CD4-positive, alpha-beta T cell (primary cell): ENCODE measurements around the gene FNDC10. TPM values are rescaled to one million over a fixed set of nuclear protein-coding genes. Genes with fewer than 3 reads are reported as not detected.

ENCODE experiments used
- ATAC-seq: fragments of 200-7000 bp; cut with Tn5 transposase; one replicate; pipeline ENCODE4 v1.10.0; 2022; ENCODE audit warnings: mild to moderate bottlenecking; ENCODE audit not compliant: poor library complexity
- CTCF ChIA-PET: fragments of 350-600 bp; sonication (Branson Sonifier 250); formaldehyde crosslinking; loops from one replicate; lab custom pipeline; 2021; ENCODE audit warnings: antibody characterized with exemption, inconsistent platforms; lab: Charles Lee
- POLR2A ChIA-PET: fragments of 350-600 bp; sonication (Branson Sonifier 250); formaldehyde crosslinking; loops from one replicate; lab custom pipeline; 2021; ENCODE audit warnings: antibody characterized with exemption, inconsistent platforms; lab: Charles Lee
- DNase-seq, 14 experiments: peaks; one replicate each; pipeline ENCODE4 v3.0.0-alpha.2; 2013 to 2020; ENCODE audit warnings: mixed read lengths in 2 of 14
- H3K27ac ChIP-seq, 2 donors: one replicate each; pipeline versions ENCODE4 v1.5.1 to v1.7.0; 2013; ENCODE audit warnings: low read length in 2 of 2, low read depth in 1 of 2, mild to moderate bottlenecking in 1 of 2
- H3K27me3 ChIP-seq, 2 experiments: 1 replicate in 1 of 2; 2 replicates in 1 of 2; pipeline versions ENCODE4 v1.6.1 to v1.7.0; 2013; ENCODE audit warnings: low read length in 2 of 2, control low read depth in 1 of 2, mild to moderate bottlenecking in 1 of 2, moderate library complexity in 1 of 2; ENCODE audit not compliant: insufficient read depth in 2 of 2, control insufficient read depth in 1 of 2
- H3K36me3 ChIP-seq: one replicate; pipeline ENCODE4 v1.6.1; 2013; ENCODE audit warnings: low read length, control low read depth; ENCODE audit not compliant: insufficient read depth
- H3K4me1 ChIP-seq: one replicate; pipeline ENCODE4 v1.6.1; 2013; ENCODE audit warnings: low read length, control low read depth; ENCODE audit not compliant: insufficient read depth
- H3K4me3 ChIP-seq: one replicate; pipeline ENCODE4 v1.5.1; 2013; ENCODE audit warnings: mild to moderate bottlenecking, low read length, moderate library complexity
- H3K9me3 ChIP-seq, 2 experiments: 1 replicate in 1 of 2; 2 replicates in 1 of 2; pipeline versions ENCODE4 v1.6.1 to v1.7.0; 2013; ENCODE audit warnings: low read length in 2 of 2, mild to moderate bottlenecking in 2 of 2, control low read depth in 1 of 2, moderate library complexity in 1 of 2; ENCODE audit not compliant: control insufficient read depth in 1 of 2, insufficient read depth in 1 of 2
- H3K27ac Mint-ChIP-seq: one replicate; pipeline ENCODE4 v1.8.0; 2020; ENCODE audit warnings: mixed read lengths
- H3K27me3 Mint-ChIP-seq: one replicate; pipeline ENCODE4 v1.8.0; 2021; ENCODE audit warnings: mixed read lengths
- H3K36me3 Mint-ChIP-seq: one replicate; pipeline ENCODE4 v1.8.0; 2021; ENCODE audit warnings: low read depth, mixed read lengths
- H3K4me1 Mint-ChIP-seq: one replicate; pipeline ENCODE4 v1.8.0; 2021; ENCODE audit warnings: low read depth, mixed read lengths
- H3K4me3 Mint-ChIP-seq: one replicate; pipeline ENCODE4 v1.8.0; 2020; ENCODE audit warnings: mild to moderate bottlenecking, mixed read lengths
- H3K9me3 Mint-ChIP-seq: one replicate; pipeline ENCODE4 v1.8.0; 2020; ENCODE audit warnings: mixed read lengths
- intact Hi-C, 2 experiments: fragments of 100-400 bp; cut with DNase I in 1 of 2; cut with micrococcal nuclease in 1 of 2; formaldehyde crosslinking; loops; one replicate each; pipeline versions ENCODE4 v1.15.1 to v1.9.0; 2023 to 2025; cut with DNase I, micrococcal nuclease
- total RNA-seq, 174 experiments: library from RNA in 2 of 174; stranded (reverse) in 2 of 174; gene quantifications; one replicate each; pipeline ENCODE4 v1.2.3 and lab custom pipeline; 2021 to 2026
- TF ChIP-seq, protein P1 (sequence below): fragments of 200-600 bp; IDR thresholded peaks from one replicate; pipeline ENCODE4 v1.8.0; 2022; ENCODE audit warnings: antibody characterized with exemption, mild to moderate bottlenecking

Gene FNDC10
- total RNA-seq, 2 experiments from 2014 or later, result 1.0 to 1.3 TPM

DNA sequence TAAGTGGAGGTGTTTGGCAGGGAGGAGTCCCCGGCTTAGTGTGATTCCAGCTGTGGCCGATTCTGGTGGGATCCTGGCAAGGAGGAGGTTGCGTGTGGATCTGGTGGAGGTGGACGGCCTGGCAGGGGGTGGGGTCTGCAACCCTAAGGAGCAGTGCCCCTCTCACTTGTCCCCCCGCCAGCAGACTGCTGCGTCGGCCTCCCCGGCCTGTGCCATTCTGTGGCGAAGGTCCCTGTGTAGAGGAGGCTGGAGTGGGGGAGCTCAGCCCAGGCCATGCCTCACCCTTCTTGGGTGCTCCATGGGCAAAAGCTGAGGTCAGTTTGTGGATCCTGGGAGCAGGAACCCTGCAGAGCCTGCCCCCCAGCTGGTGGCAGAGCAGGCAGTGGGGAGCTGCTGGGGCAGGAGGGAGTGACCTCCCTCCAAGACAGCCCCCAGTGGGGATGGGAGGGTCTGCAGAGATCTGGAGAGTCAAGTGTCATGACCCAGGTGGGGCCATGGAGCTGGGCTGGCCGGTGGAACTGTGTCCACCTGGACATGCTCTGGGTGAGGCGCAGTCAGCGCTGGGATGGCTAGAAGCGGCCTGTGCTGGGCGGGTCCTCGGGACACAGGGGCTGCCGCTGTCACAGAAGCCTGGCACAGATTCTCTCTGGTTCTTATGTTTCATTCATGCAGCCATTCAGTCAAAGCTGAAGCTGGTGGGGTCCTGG lies 20.7 kb upstream of the FNDC10 start:
- ATAC-seq, result no peak
- TF ChIP-seq, protein P1, sequence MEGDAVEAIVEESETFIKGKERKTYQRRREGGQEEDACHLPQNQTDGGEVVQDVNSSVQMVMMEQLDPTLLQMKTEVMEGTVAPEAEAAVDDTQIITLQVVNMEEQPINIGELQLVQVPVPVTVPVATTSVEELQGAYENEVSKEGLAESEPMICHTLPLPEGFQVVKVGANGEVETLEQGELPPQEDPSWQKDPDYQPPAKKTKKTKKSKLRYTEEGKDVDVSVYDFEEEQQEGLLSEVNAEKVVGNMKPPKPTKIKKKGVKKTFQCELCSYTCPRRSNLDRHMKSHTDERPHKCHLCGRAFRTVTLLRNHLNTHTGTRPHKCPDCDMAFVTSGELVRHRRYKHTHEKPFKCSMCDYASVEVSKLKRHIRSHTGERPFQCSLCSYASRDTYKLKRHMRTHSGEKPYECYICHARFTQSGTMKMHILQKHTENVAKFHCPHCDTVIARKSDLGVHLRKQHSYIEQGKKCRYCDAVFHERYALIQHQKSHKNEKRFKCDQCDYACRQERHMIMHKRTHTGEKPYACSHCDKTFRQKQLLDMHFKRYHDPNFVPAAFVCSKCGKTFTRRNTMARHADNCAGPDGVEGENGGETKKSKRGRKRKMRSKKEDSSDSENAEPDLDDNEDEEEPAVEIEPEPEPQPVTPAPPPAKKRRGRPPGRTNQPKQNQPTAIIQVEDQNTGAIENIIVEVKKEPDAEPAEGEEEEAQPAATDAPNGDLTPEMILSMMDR, result no peak
- Histone ChIP-seq H3K4me1 (peaks cover 14% of the 10 kb centered on the region), H3K4me3 (no peak overlapping the region), H3K36me3 (no peaks in the 10 kb centered on the region), H3K27ac (no peak overlapping the region), H3K9me3 (no peaks in the 10 kb centered on the region), H3K27me3 (no peaks in the 10 kb centered on the region)
- Mint-ChIP-seq H3K27me3 (no peaks in the 10 kb centered on the region), H3K4me3 (no peak overlapping the region), H3K36me3 (peaks cover 6% of the 10 kb centered on the region), H3K9me3 (no peaks in the 10 kb centered on the region), H3K4me1 (peaks cover 5% of the 10 kb centered on the region), H3K27ac (no peak overlapping the region)
- no peak for DNase-seq
- intact Hi-C loops, result no loop called here
- CTCF ChIA-PET, result no interaction called here
- POLR2A ChIA-PET, result no interaction called here

DNA sequence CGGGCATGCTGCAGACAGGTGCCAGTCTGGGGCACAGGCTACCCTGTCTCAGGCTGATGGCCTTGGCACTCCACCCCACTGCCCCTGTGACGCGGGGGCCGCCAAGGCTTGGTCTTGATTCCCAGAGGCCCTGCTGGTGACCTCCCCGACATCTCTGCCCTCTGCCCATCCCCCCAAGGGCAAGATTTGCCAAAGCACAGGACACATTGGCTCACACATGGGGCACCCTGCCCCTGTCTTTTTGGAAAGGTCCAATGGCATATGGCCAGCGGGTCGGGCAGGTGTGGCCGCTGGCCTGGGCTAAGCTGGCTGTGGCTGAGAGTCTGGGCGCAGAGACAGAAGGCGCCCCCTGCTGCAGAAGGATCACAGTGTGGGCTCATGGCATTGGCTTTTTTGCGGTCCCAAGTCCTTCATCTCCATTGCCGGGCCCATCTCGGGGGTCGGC lies 20.0 kb upstream of the FNDC10 start:
- H3K27me3 Mint-ChIP-seq, result no peaks in the 10 kb centered on the region
- POLR2A ChIA-PET, result interaction anchor here (1.3 to 1.9 kb wide), 2 partner anchors 9 to 10 kb away, joined by 4 to 5 read pairs; no protein-coding TSS in a partner anchor
- intact Hi-C loops, result loop anchor here in 1 of 2 experiments (5.0 kb wide), 2 partner anchors 108 to 287 kb away; partner anchors contain the start of gene ATAD3A
- Histone ChIP-seq H3K4me1 (peaks cover 14% of the 10 kb centered on the region), H3K36me3 (no peaks in the 10 kb centered on the region), H3K9me3 (no peaks in the 10 kb centered on the region), H3K4me3 (no peak overlapping the region), H3K27ac (no peak overlapping the region), H3K27me3 (no peaks in the 10 kb centered on the region)
- TF ChIP-seq, protein P1, result no peak
- peak in 1 of 14 experiments; percentile 33 for DNase-seq
- H3K9me3 Mint-ChIP-seq, result no peaks in the 10 kb centered on the region
- peaks cover 8% of the 10 kb centered on the region for H3K4me1 Mint-ChIP-seq
- CTCF ChIA-PET, result no interaction called here
- peaks cover 9% of the 10 kb centered on the region for H3K36me3 Mint-ChIP-seq
- no peak overlapping the region for H3K4me3 Mint-ChIP-seq
- H3K27ac Mint-ChIP-seq, result no peak overlapping the region
- ATAC-seq, result no peak

DNA sequence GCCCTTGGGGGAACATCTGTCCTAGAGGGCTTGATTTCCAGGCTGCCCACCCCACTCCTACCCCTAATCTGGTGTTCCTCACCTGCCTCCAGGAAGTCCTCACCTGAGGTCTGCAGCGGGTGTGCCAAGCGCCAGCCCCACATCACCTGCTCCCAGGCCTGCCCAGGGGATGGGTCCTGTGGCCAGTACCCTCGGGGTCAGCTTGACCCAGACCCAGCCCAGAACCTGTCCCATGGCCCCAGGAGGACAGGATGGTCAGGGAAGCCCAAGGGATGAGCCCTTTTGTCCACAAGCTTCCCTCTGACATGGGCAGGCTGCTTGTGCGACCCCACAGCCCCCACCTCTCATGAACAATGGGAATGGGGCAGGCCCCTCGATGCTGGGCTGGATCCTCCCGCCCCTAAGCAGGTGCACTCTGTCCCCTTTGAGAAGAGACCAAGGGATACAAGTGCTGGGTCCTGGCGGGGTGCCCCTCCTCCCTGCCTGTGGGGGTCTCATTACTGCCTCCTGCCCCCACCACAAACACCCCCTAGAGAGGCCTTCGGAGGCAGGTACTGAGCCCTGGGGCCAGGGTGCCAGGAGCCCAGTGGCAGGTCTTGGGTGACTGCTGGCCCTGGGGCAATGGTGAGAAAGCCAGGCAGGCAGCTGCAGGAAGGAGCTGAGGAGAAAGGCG lies 18.6 kb upstream of the FNDC10 start:
- TF ChIP-seq, protein P1, result no peak
- H3K9me3 Mint-ChIP-seq, result no peaks in the 10 kb centered on the region
- peak overlapping the region; percentile 92 for H3K4me3 Mint-ChIP-seq
- no peaks in the 10 kb centered on the region for H3K9me3 ChIP-seq
- peaks cover 21% of the 10 kb centered on the region for H3K36me3 Mint-ChIP-seq
- intact Hi-C loops, result loop anchor here in 1 of 2 experiments (5.0 kb wide), 2 partner anchors 106 to 289 kb away; partner anchors contain the start of gene ATAD3A
- peak in 1 of 14 experiments; percentile 26 for DNase-seq
- ChIA-PET POLR2A (interaction anchor here (1.3 to 1.9 kb wide), 2 partner anchors 10 to 12 kb away, joined by 4 to 5 read pairs; no protein-coding TSS in a partner anchor), CTCF (no interaction called here)
- no peak overlapping the region for H3K4me3 ChIP-seq
- H3K27me3 ChIP-seq, result no peaks in the 10 kb centered on the region
- peaks cover 22% of the 10 kb centered on the region for H3K4me1 Mint-ChIP-seq
- no peak overlapping the region for H3K27ac Mint-ChIP-seq
- ATAC-seq, result no peak
- peaks cover 28% of the 10 kb centered on the region for H3K4me1 ChIP-seq
- no peaks in the 10 kb centered on the region for H3K27me3 Mint-ChIP-seq
- H3K27ac ChIP-seq, result no peak overlapping the region
- H3K36me3 ChIP-seq, result no peaks in the 10 kb centered on the region
